Measurements from ENCODE around the gene CD96.

DNA sequence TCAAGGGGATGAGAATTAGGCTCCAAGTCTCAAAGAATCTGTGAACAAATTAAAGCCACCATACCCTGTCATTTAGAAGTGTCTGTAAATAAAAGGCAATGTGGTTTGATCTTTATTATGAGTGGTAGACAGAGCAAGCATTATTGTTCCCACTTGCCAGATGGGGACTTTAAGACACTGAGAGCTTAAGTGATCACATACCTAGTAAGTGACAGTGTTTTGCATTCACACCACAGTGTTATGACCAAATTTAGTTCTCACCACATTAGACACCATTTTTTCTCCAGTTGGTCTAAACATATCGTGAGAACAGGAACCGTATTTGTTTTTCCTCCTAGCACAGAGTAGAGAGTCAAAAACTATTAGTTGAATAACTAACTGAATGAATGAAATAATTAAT is 66.4 kb downstream of the CD96 start:
- TF ChIP-seq, protein P1, sequence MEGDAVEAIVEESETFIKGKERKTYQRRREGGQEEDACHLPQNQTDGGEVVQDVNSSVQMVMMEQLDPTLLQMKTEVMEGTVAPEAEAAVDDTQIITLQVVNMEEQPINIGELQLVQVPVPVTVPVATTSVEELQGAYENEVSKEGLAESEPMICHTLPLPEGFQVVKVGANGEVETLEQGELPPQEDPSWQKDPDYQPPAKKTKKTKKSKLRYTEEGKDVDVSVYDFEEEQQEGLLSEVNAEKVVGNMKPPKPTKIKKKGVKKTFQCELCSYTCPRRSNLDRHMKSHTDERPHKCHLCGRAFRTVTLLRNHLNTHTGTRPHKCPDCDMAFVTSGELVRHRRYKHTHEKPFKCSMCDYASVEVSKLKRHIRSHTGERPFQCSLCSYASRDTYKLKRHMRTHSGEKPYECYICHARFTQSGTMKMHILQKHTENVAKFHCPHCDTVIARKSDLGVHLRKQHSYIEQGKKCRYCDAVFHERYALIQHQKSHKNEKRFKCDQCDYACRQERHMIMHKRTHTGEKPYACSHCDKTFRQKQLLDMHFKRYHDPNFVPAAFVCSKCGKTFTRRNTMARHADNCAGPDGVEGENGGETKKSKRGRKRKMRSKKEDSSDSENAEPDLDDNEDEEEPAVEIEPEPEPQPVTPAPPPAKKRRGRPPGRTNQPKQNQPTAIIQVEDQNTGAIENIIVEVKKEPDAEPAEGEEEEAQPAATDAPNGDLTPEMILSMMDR (IDR thresholded peaks at IDR 0.05), result no peak
- TF ChIP-seq POLR2A (IDR thresholded peaks at IDR 0.05), result no peak

All from adrenal gland (tissue), 5 donors.